Suprapubic skin (tissue), 3 donors: ENCODE results near the gene RFC2.

Experiments
- CTCF ChIP-seq, 2 donors: fragments of 200-600 bp in 1 of 2; fragments of 450-650 bp in 1 of 2; sonication (generic) in 1 of 2; IDR thresholded peaks; one replicate each; pipeline ENCODE4 v1.5.1; 2016 to 2019; ENCODE audit warnings: antibody characterized with exemption in 2 of 2, mild to moderate bottlenecking in 1 of 2, moderate library complexity in 1 of 2
- POLR2AphosphoS5 ChIP-seq, 3 donors: sonication (generic); formaldehyde crosslinking; IDR thresholded peaks; one replicate each; pipeline ENCODE4 v1.6.1; 2017; ENCODE audit warnings: antibody characterized with exemption in 3 of 3

GRCh38 chr7:74277636-74278035 lies 23.4 kb upstream of the RFC2 start:
- TF ChIP-seq CTCF (IDR thresholded peaks at IDR 0.05) (no peak), POLR2AphosphoS5 (IDR thresholded peaks at IDR 0.05) (no peak)
